HG03159 (cell line): Measurements from ENCODE around the gene ITPRIPL2.

Experiments
- ATAC-seq: cut with Tn5 transposase; IDR thresholded peaks from one replicate; pipeline ENCODE4 v1.9.1; 2021; ENCODE audit warnings: mild to moderate bottlenecking, moderate library complexity; ENCODE audit not compliant: unreplicated experiment

The ITPRIPL2 gene

DNA sequence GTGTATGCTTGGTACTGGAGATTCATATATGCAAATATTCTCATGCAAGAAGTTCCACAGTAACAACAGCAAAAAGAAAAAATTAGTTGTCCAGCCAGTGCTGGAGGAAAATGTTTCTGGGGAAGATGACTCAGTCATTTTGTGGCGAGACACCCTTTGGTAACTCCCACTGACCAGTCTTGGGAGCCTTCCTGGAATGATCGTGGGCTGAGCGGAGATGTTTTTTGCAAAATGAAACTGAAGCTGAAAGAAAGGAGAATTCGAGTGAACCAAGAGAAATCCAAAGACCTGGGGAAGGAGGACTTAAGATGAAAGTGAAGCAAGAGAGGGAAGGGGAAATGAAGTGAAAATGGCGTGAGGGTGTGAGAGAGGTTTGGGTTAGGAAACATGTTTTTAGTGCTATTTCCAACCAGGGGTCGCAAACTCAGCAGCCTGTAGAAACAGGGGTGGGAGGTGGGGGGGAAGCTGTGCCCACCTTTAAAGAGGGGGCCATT is 5.2 kb downstream of the ITPRIPL2 start:
- ATAC-seq: no peak

GRCh38 chr16:19119564-19119963 is 5.8 kb downstream of the ITPRIPL2 start:
- no peak for ATAC-seq

- no peak for ATAC-seq
Measured at GRCh38 chr16:19123535-19124178, 9.9 kb downstream of the ITPRIPL2 start.

- no peak for ATAC-seq
Measured at GRCh38 chr16:19126300-19126699, 12.5 kb downstream of the ITPRIPL2 start.

GRCh38 chr16:19127205-19127604 is 13.4 kb downstream of the ITPRIPL2 start:
- peak; percentile 26 for ATAC-seq

DNA sequence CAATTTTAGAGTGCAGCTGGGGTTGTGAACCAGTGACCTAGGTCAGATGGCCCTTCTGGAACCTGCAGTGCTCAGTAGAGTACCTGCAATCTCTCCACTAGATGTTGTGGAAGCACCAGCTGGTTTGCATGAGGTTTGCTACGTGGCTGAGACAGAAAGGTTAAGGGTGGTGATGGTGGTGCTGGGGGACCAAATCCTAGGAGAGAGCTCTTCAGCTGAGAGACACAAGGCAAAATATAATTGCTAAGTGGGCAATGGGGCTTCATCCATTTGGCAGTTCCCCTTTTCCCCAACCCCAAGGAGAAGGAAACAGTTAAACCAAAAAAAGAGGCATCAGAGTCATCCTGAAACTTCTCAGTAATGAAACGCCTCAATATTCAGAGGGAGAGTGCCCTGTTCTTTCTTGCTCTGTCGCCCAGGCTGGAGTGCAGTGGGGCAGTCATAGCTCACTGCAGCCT is 13.9 kb downstream of the ITPRIPL2 start:
- peak; percentile 60 for ATAC-seq

- ATAC-seq: no peak
Measured at GRCh38 chr16:19128454-19129200, 14.9 kb downstream of the ITPRIPL2 start.

DNA sequence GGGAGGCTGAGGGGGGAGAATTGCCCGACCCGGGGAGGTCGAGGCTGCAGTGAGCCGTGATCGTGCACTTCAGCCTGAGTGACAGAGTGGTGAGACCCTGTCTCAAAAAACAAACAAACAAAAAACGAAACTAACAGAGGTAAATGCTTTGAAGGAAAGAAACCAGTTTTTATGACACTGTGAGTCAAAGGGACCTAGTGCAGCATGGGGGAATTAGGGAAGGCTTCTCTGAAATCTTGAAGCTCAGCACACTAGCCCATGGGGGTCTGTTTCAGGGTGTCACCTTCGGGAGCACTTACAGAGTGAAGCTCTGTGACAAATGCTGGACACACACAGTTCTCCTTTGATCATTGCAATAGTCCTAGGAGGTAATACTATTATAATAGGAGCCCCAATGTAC is 16.6 kb downstream of the ITPRIPL2 start:
- ATAC-seq: no peak

GRCh38 chr16:19130852-19131824 is 17.4 kb downstream of the ITPRIPL2 start:
- ATAC-seq: no peak

GRCh38 chr16:19131825-19132218 is 18.1 kb downstream of the ITPRIPL2 start:
- no peak for ATAC-seq

GRCh38 chr16:19132255-19132654 is 18.5 kb downstream of the ITPRIPL2 start:
- ATAC-seq: no peak

- ATAC-seq: no peak
Measured at GRCh38 chr16:19132898-19133297, 19.1 kb downstream of the ITPRIPL2 start.

DNA sequence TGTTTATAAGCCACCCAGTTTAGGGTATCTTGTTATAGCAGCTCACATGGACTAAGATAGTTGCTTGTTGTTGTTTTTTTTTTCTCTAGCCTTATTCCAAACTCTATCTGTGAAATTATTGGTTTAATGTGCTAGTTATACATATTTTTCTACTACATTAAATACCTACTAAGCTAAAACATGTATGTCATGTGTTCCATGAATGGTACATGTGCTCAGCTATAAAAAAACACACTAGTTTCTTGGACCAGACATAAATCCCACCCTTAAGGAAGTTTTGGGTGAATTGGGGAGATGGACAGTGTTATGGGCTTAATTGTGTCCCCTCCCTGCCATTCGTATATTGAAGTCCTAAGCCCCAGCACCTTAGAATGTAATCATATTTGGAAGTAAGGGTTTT is 19.8 kb downstream of the ITPRIPL2 start:
- no peak for ATAC-seq

- no peak for ATAC-seq
Measured at GRCh38 chr16:19135201-19135842, 21.6 kb downstream of the ITPRIPL2 start.

- no peak for ATAC-seq
Measured at GRCh38 chr16:19135896-19136438, 22.2 kb downstream of the ITPRIPL2 start.

GRCh38 chr16:19136549-19137196 is 22.9 kb downstream of the ITPRIPL2 start:
- no peak for ATAC-seq

GRCh38 chr16:19137201-19138128 is 23.7 kb downstream of the ITPRIPL2 start:
- ATAC-seq: no peak

- ATAC-seq: no peak
Measured at GRCh38 chr16:19138601-19139000, 24.8 kb downstream of the ITPRIPL2 start.
